ENCODE data around the gene LGALS4.

DNA sequence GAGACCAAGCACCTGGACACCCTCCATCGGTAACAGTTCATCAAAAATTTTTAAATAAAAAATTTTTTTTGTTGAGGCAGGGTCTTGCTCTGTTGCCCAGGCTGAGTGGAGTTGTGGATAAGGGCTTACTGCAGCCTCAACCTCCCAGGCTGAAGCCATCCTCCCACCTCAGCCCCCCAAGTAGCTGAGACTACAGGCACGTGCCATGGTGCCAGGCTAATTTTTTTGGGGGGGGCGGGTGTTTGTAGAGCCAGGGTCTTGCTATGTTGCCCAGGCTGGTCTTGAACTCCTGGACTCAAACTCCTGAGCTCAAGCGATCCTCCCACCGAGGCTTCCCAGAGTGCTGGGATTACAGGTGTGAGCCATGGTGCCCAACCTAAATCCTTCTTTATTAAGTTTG, 19.1 kb downstream of the LGALS4 start:
- no peak for TF ChIP-seq POLR2A (IDR thresholded peaks at IDR 0.05; ENCODE audit: low read length)
- TF ChIP-seq GATA1 (IDR thresholded peaks at IDR 0.05; ENCODE audit: low read depth, low read length) = no peak
